22Rv1 (cell line): Measurements from ENCODE around the gene MESP1.

ENCODE experiments used
- CTCF ChIP-seq: fragments of 450-650 bp; IDR thresholded peaks from 2 replicates; pipeline ENCODE4 v1.5.1; 2017; ENCODE audit warnings: mild to moderate bottlenecking
- ZFX ChIP-seq: fragments of 450-650 bp; IDR thresholded peaks from 2 replicates; pipeline ENCODE4 v1.6.1; 2017; ENCODE audit warnings: antibody characterized with exemption, borderline replicate concordance

DNA sequence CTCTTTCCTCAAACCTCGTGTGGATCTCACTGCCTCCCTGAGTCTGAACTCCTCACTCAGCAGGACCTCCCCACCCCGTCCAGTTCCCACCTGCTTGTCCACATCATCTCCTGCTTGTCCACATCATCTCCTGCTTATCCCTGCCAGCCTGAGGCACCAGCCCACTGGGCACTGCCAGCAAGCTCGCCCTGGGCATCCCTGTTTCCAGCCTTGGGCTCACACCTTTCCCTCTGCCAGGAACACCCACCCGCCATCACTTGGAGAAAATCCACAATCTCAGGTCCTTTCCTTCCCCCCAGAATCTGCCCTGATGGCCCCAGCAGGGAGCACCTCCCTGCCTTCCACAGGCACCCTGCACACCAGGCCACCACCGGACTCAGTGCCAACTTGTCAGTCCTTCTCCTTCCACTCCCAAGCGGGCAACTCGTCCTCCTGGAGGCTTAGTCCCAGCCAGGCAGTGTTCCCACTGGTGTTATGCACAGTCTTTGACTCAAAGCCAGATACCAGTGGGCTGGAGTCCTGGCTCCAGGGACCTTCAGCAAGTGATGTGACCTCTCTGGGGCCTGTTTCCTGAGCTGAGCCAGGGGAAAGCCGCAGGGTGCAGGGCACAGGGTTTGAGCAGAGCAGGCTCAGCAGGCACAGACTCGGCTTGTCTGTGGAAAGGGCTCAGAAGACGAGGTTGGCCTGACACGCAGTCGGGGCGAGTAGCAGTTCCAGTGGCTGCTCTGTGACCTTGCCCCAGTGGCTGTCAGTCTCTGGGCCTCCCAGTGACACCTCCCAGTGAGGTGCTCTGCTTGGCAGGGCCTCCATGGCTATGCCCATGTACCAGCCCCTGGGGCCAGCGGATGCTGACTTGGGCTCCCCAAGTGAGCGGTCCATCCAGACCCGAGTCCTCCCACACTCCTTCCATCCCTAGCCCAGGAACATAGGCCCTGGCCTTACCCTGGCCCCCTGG, 15.6 kb upstream of the MESP1 start:
- TF ChIP-seq CTCF = no peak
- no peak for TF ChIP-seq ZFX
